ENCODE results near the gene TMEM45A.

TMEM45A gene

GRCh38 chr3:100455841-100456550 lies 36.4 kb upstream of the TMEM45A start:
- H3K4me1 Mint-ChIP-seq: no peaks in the 10 kb centered on the region
- no peak for TF ChIP-seq CTCF (IDR thresholded peaks at IDR 0.05; ENCODE audit: unreplicated experiment in 3 of 3)
- H3K27ac Mint-ChIP-seq: no peak overlapping the region
- no peak overlapping the region for H3K4me3 Mint-ChIP-seq
- H3K27me3 Mint-ChIP-seq (ENCODE audit: low read depth): no peaks in the 10 kb centered on the region
- peaks cover 17% of the 10 kb centered on the region for H3K36me3 Mint-ChIP-seq (ENCODE audit: low read depth)
- H3K9me3 Mint-ChIP-seq: no peaks in the 10 kb centered on the region

GRCh38 chr3:100456745-100457144 lies 35.7 kb upstream of the TMEM45A start:
- Mint-ChIP-seq H3K36me3 (ENCODE audit: low read depth) (peaks cover 17% of the 10 kb centered on the region), H3K27ac (no peak overlapping the region), H3K27me3 (ENCODE audit: low read depth) (no peaks in the 10 kb centered on the region), H3K4me3 (no peak overlapping the region), H3K9me3 (no peaks in the 10 kb centered on the region), H3K4me1 (no peaks in the 10 kb centered on the region)
- TF ChIP-seq CTCF (IDR thresholded peaks at IDR 0.05; ENCODE audit: unreplicated experiment in 3 of 3): no peak

GRCh38 chr3:100457811-100458210 lies 34.6 kb upstream of the TMEM45A start:
- no peaks in the 10 kb centered on the region for H3K4me1 Mint-ChIP-seq
- H3K27ac Mint-ChIP-seq: no peak overlapping the region
- no peaks in the 10 kb centered on the region for H3K9me3 Mint-ChIP-seq
- no peak overlapping the region for H3K4me3 Mint-ChIP-seq
- H3K36me3 Mint-ChIP-seq (ENCODE audit: low read depth): peaks cover 12% of the 10 kb centered on the region
- no peak for TF ChIP-seq CTCF (IDR thresholded peaks at IDR 0.05; ENCODE audit: unreplicated experiment in 3 of 3)
- no peaks in the 10 kb centered on the region for H3K27me3 Mint-ChIP-seq (ENCODE audit: low read depth)

- Mint-ChIP-seq H3K27me3 (ENCODE audit: low read depth) (peaks cover 6% of the 10 kb centered on the region), H3K4me1 (no peaks in the 10 kb centered on the region), H3K36me3 (ENCODE audit: low read depth) (peaks cover 7% of the 10 kb centered on the region), H3K4me3 (no peak overlapping the region), H3K9me3 (no peaks in the 10 kb centered on the region), H3K27ac (no peak overlapping the region)
- no peak for TF ChIP-seq CTCF (IDR thresholded peaks at IDR 0.05; ENCODE audit: unreplicated experiment in 3 of 3)
Observed at GRCh38 chr3:100458814-100459213, 33.6 kb upstream of the TMEM45A start.

- TF ChIP-seq CTCF (IDR thresholded peaks at IDR 0.05; ENCODE audit: unreplicated experiment in 3 of 3): peak; percentile 63 to 79 (median 71)
- Mint-ChIP-seq H3K9me3 (peaks cover 4% of the 10 kb centered on the region), H3K27me3 (ENCODE audit: low read depth) (peaks cover 12% of the 10 kb centered on the region), H3K4me3 (no peak overlapping the region), H3K4me1 (no peaks in the 10 kb centered on the region), H3K36me3 (ENCODE audit: low read depth) (no peaks in the 10 kb centered on the region), H3K27ac (no peak overlapping the region)
Observed at GRCh38 chr3:100463002-100463401, 29.4 kb upstream of the TMEM45A start.

GRCh38 chr3:100463646-100464155 lies 28.7 kb upstream of the TMEM45A start:
- no peaks in the 10 kb centered on the region for H3K4me1 Mint-ChIP-seq
- H3K4me3 Mint-ChIP-seq: no peak overlapping the region
- H3K9me3 Mint-ChIP-seq: peaks cover 6% of the 10 kb centered on the region
- peaks cover 12% of the 10 kb centered on the region for H3K27me3 Mint-ChIP-seq (ENCODE audit: low read depth)
- no peaks in the 10 kb centered on the region for H3K36me3 Mint-ChIP-seq (ENCODE audit: low read depth)
- TF ChIP-seq CTCF (IDR thresholded peaks at IDR 0.05; ENCODE audit: unreplicated experiment in 3 of 3): no peak
- no peak overlapping the region for H3K27ac Mint-ChIP-seq
